ENCODE data around the gene USPL1. TPM values are rescaled to one million over a fixed set of nuclear protein-coding genes. Genes with fewer than 3 reads are reported as not detected.

USPL1 gene
- total RNA-seq, 3 donors from 2014 or later: 12.9 to 13.7 (median 13.3) TPM

DNA sequence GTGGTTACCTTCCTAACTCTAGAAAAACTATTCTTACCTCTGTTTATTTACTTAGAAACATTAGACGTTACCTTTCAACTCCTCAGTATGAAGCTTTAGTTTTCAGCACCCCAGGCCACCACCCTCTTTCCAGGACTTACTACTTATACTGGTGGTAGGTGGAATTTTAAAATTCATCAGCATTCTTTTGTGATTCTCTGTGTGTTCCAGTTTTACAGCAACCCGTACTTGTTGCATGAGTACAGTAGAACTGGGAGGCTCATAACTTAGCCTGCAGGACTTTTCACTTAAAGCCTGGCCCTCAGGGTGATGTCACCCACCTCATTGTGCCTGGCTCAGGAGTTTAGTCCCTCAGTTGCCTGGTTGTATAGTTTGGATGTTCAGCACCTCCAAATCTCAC lies 68.3 kb downstream of the USPL1 start:
- H3K27me3 Mint-ChIP-seq (ENCODE audit: low read depth): no peaks in the 10 kb centered on the region
- H3K4me3 Mint-ChIP-seq: no peak overlapping the region
- no peaks in the 10 kb centered on the region for H3K9me3 Mint-ChIP-seq
- ATAC-seq (no peak), DNase-seq (no peak)
- no peaks in the 10 kb centered on the region for H3K36me3 Mint-ChIP-seq (ENCODE audit: insufficient read depth)
- H3K4me1 Mint-ChIP-seq (ENCODE audit: low read depth): peaks cover 11% of the 10 kb centered on the region

DNA sequence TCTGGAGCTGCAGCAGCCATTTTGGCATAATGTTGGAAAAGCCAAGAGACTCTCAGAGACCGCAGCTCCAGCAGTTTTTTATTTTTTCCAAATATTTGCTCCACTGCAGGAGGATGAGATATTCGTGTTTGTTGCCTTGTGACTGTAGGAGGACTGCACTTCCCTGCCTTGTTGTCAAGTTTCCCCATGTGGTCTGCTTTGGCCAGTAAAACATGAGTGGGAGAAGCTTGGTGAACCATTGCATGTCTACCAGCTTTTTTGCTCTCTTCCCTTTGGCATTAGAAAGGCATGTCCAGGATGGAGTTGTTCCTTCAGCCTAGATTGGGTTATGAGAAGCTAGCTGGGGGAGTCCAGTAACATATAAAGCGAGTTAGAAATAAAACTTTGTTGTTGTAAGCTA lies 69.9 kb downstream of the USPL1 start:
- no peak overlapping the region for H3K4me3 Mint-ChIP-seq
- H3K9me3 Mint-ChIP-seq: no peaks in the 10 kb centered on the region
- DNase-seq (no peak), ATAC-seq (no peak)
- H3K36me3 Mint-ChIP-seq (ENCODE audit: insufficient read depth): no peaks in the 10 kb centered on the region
- H3K27me3 Mint-ChIP-seq (ENCODE audit: low read depth): no peaks in the 10 kb centered on the region
- peaks cover 11% of the 10 kb centered on the region for H3K4me1 Mint-ChIP-seq (ENCODE audit: low read depth)

DNA sequence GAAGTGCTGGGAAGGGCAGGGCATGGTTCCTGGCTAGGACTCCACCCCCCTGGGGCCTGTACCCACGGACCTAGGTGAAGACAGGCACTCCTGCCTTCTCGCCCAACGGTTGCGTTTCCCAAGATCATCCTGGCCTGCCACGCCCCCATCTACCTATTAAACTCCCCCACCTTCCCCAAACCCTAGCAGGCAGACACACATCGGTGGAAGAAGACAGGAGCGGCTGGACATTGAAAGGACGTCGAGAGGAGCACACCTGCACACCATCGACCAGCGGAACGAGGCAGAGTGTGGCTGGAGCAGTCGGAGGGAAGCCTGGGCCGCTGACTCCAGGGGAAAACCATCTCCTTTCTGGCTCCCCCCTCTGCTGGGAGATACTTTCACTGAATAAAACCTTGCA lies 72.0 kb downstream of the USPL1 start:
- DNase-seq: no peak
- ATAC-seq: no peak
- Mint-ChIP-seq H3K27me3 (ENCODE audit: low read depth) (peaks cover 3% of the 10 kb centered on the region), H3K4me3 (no peak overlapping the region), H3K36me3 (ENCODE audit: insufficient read depth) (no peaks in the 10 kb centered on the region), H3K4me1 (ENCODE audit: low read depth) (peaks cover 11% of the 10 kb centered on the region), H3K9me3 (no peaks in the 10 kb centered on the region)

DNA sequence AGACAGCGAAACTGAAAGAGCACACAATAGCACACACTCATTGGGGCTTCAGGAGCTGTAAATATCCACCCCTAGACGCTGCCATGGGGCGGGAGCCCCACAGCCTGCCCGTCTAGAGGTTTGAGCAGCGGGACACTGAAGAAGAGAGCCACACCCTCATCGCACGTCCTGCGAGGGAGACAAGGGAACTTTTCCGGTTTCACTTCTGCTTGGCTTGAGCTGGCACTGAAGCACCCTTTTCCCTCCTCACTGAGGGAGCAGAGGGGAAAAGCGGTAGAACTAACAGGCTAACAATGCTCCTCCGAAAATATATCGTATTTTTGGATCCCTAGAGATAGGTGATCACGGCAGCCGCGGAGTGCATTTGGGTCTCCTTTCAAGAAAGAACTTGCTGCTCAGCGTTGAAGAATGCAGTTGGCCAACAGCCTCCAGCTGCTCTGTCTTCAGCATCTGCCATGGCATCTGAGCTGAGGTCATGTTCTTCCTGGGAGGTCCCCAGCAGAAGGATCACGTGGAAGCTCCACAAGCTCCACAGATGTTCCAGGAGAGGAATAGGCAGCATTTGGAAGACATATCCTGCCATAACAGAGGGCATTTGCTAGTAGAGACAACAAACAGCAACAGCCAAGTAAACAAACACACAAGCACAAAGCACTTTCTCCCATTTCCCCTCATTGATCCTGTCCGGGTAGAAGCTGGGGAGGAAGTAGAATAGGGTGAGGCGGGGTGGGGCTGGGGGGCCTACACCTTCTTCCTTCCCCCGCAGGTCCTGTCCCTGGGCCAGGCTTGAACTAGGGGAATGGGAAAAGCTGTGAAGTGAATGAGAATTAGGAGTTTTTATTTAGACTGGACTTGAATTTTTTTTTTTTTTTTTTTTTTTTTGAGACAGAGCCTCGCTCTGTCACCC lies 72.8 kb downstream of the USPL1 start:
- DNase-seq: no peak
- ATAC-seq: peak; percentile 55 to 65
- Mint-ChIP-seq H3K36me3 (ENCODE audit: insufficient read depth) (no peaks in the 10 kb centered on the region), H3K27me3 (ENCODE audit: low read depth) (peaks cover 7% of the 10 kb centered on the region), H3K4me3 (peak overlapping the region; percentile 71), H3K4me1 (ENCODE audit: low read depth) (peaks cover 13% of the 10 kb centered on the region), H3K9me3 (no peaks in the 10 kb centered on the region)

GRCh38 chr13:30692113-30692512 lies 74.4 kb downstream of the USPL1 start:
- no peak for DNase-seq
- peaks cover 10% of the 10 kb centered on the region for H3K27me3 Mint-ChIP-seq (ENCODE audit: low read depth)
- H3K9me3 Mint-ChIP-seq: no peaks in the 10 kb centered on the region
- ATAC-seq: no peak
- H3K36me3 Mint-ChIP-seq (ENCODE audit: insufficient read depth): no peaks in the 10 kb centered on the region
- no peak overlapping the region for H3K4me3 Mint-ChIP-seq
- peaks cover 26% of the 10 kb centered on the region for H3K4me1 Mint-ChIP-seq (ENCODE audit: low read depth)

GRCh38 chr13:30696278-30697176 lies 78.8 kb downstream of the USPL1 start:
- no peak for DNase-seq
- Mint-ChIP-seq H3K4me1 (ENCODE audit: low read depth) (peaks cover 19% of the 10 kb centered on the region), H3K36me3 (ENCODE audit: insufficient read depth) (no peaks in the 10 kb centered on the region), H3K4me3 (peak overlapping the region; percentile 46), H3K27me3 (ENCODE audit: low read depth) (peaks cover 15% of the 10 kb centered on the region), H3K9me3 (no peaks in the 10 kb centered on the region)
- ATAC-seq: no peak

DNA sequence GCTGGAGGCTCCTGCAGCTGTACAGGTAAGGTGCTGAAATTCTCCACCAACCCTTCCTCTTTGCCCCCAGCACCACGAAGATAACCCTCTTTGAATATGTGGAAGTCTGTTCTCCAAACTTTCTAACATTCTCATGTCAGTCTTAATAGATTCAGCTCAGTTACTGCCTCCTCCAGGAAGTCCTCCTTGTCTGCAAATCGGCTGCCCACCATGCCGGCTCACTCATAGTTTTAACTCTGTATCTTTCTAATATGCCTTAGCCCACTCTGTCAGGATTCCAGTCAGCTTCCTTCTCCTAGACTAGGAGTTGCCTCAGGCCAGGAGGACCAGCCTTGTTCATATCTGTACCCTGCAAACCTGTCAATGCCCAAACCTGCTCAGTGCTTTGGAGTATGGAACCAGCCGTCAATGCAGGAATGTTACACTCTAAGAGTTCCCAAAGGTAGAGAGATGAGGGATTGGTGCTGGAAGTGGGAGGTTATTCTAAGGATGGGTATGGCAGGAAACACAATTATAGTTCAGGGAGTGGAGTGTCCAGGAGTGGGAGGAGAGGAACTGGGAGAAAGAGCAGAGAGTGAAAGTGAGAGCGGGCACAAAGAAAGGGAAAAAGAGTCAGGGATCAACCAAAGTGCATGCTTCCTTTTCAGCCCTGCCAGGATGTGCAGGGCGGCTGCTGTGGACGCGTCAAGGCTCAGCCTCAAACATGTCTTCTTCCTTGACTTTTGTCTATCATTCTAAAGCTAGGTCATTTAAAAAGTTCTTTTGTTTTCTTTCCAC lies 79.6 kb downstream of the USPL1 start:
- H3K4me3 Mint-ChIP-seq: no peak overlapping the region
- H3K9me3 Mint-ChIP-seq: no peaks in the 10 kb centered on the region
- peaks cover 15% of the 10 kb centered on the region for H3K27me3 Mint-ChIP-seq (ENCODE audit: low read depth)
- H3K36me3 Mint-ChIP-seq (ENCODE audit: insufficient read depth): no peaks in the 10 kb centered on the region
- no peak for DNase-seq
- peaks cover 19% of the 10 kb centered on the region for H3K4me1 Mint-ChIP-seq (ENCODE audit: low read depth)
- ATAC-seq: no peak

GRCh38 chr13:30697996-30698401 lies 80.3 kb downstream of the USPL1 start:
- no peak for ATAC-seq
- peaks cover 15% of the 10 kb centered on the region for H3K27me3 Mint-ChIP-seq (ENCODE audit: low read depth)
- H3K9me3 Mint-ChIP-seq: no peaks in the 10 kb centered on the region
- peaks cover 19% of the 10 kb centered on the region for H3K4me1 Mint-ChIP-seq (ENCODE audit: low read depth)
- no peak for DNase-seq
- no peaks in the 10 kb centered on the region for H3K36me3 Mint-ChIP-seq (ENCODE audit: insufficient read depth)
- H3K4me3 Mint-ChIP-seq: no peak overlapping the region

- no peaks in the 10 kb centered on the region for H3K36me3 Mint-ChIP-seq (ENCODE audit: insufficient read depth)
- DNase-seq (no peak), ATAC-seq (no peak)
- no peaks in the 10 kb centered on the region for H3K9me3 Mint-ChIP-seq
- H3K4me1 Mint-ChIP-seq (ENCODE audit: low read depth): peaks cover 19% of the 10 kb centered on the region
- peaks cover 16% of the 10 kb centered on the region for H3K27me3 Mint-ChIP-seq (ENCODE audit: low read depth)
- no peak overlapping the region for H3K4me3 Mint-ChIP-seq
These were observed 80.8 kb downstream of the USPL1 start for GRCh38 chr13:30698488-30699005.

GRCh38 chr13:30700364-30700763 lies 82.6 kb downstream of the USPL1 start:
- Mint-ChIP-seq H3K4me1 (ENCODE audit: low read depth) (peaks cover 18% of the 10 kb centered on the region), H3K9me3 (no peaks in the 10 kb centered on the region), H3K27me3 (ENCODE audit: low read depth) (peaks cover 11% of the 10 kb centered on the region), H3K4me3 (no peak overlapping the region), H3K36me3 (ENCODE audit: insufficient read depth) (no peaks in the 10 kb centered on the region)
- DNase-seq (no peak), ATAC-seq (no peak)

- Mint-ChIP-seq H3K4me1 (ENCODE audit: low read depth) (peaks cover 4% of the 10 kb centered on the region), H3K4me3 (no peak overlapping the region), H3K9me3 (no peaks in the 10 kb centered on the region), H3K27me3 (ENCODE audit: low read depth) (peaks cover 7% of the 10 kb centered on the region), H3K36me3 (ENCODE audit: insufficient read depth) (no peaks in the 10 kb centered on the region)
- no peak for ATAC-seq
- no peak for DNase-seq
These were observed 84.3 kb downstream of the USPL1 start for GRCh38 chr13:30702006-30702405.

DNA sequence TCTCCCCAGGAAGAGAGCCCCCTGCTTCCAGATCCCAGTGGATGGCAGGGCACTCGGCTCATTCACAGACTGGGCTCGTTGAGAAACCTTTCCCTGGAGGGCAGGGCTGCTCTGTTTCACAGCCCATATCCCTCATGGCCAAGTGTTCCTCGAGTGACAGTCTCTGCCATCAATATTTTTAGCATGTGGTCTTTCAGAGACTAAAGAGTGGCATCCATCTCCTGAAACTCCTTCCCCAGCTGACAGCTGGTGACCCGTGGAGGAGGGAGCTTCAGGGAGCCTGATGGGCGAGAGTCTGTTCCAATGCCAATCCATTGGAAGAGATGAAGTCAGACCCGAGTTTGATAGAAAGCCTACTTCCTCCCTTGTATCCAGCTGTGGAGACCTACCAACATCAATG lies 86.9 kb downstream of the USPL1 start:
- peaks cover 3% of the 10 kb centered on the region for H3K4me1 Mint-ChIP-seq (ENCODE audit: low read depth)
- ATAC-seq (no peak), DNase-seq (no peak)
- H3K36me3 Mint-ChIP-seq (ENCODE audit: insufficient read depth): no peaks in the 10 kb centered on the region
- no peaks in the 10 kb centered on the region for H3K9me3 Mint-ChIP-seq
- H3K4me3 Mint-ChIP-seq: no peak overlapping the region
- peaks cover 2% of the 10 kb centered on the region for H3K27me3 Mint-ChIP-seq (ENCODE audit: low read depth)

GRCh38 chr13:30705680-30706079 lies 88.0 kb downstream of the USPL1 start:
- Mint-ChIP-seq H3K4me3 (no peak overlapping the region), H3K4me1 (ENCODE audit: low read depth) (no peaks in the 10 kb centered on the region), H3K36me3 (ENCODE audit: insufficient read depth) (no peaks in the 10 kb centered on the region), H3K27me3 (ENCODE audit: low read depth) (peaks cover 2% of the 10 kb centered on the region), H3K9me3 (no peaks in the 10 kb centered on the region)
- DNase-seq (no peak), ATAC-seq (no peak)

DNA sequence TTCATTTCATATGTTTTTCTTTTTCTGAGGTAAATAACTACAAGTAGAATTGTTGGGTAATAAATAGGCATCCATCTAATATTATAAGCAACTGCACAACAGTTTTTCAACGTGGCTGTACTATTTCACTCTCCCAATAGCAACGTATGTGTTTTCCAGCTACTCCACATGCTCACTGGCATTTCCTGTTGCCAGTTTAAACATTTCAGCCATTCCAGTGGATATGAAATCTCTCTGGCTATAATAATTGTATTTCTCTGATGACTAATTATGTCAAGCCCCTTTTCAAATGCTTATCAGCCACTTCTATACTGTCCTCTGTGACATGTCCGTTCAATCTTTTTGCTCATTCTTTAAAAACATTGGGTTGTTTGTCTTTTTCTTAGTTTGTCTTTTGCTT lies 90.8 kb downstream of the USPL1 start:
- no peak overlapping the region for H3K4me3 Mint-ChIP-seq
- no peaks in the 10 kb centered on the region for H3K36me3 Mint-ChIP-seq (ENCODE audit: insufficient read depth)
- no peak for ATAC-seq
- no peaks in the 10 kb centered on the region for H3K9me3 Mint-ChIP-seq
- DNase-seq: no peak
- peaks cover 2% of the 10 kb centered on the region for H3K4me1 Mint-ChIP-seq (ENCODE audit: low read depth)
- H3K27me3 Mint-ChIP-seq (ENCODE audit: low read depth): no peaks in the 10 kb centered on the region
